Right lobe of liver (tissue), 4 donors: Measurements from ENCODE around the gene DPYD.

Source experiments
- CTCF ChIP-seq, 4 donors: fragments of 200-600 bp in 3 of 4; fragments of 450-650 bp in 1 of 4; IDR thresholded peaks; one replicate each; pipeline versions ENCODE4 v1.5.1 to v1.8.0; 2016 to 2022; ENCODE audit warnings: antibody characterized with exemption in 4 of 4, mild to moderate bottlenecking in 2 of 4
- POLR2A ChIP-seq: fragments of 450-650 bp; IDR thresholded peaks from one replicate; pipeline ENCODE4 v1.6.1; 2017; ENCODE audit warnings: antibody characterized with exemption, mild to moderate bottlenecking
- donor health status: DM: no; HTN: no; CAD: no.
- donor health status: DM: no; HTN: no; CAD: no.
- donor health status: DM: no; HTN: yes; CAD: no.

GRCh38 chr1:97832481-97832880 is 88.4 kb downstream of the DPYD start:
- no peak for TF ChIP-seq CTCF (IDR thresholded peaks at IDR 0.05)
- TF ChIP-seq POLR2A, result no peak
